ENCODE measurements around the gene MICALL1. TPM values are rescaled to one million over a fixed set of nuclear protein-coding genes. Genes with fewer than 3 reads are reported as not detected.

Gene MICALL1
- total and polyA plus RNA-seq, 2 of the 13 experiments (the other 11 are each of a cell fraction or from before 2014, with no cell fraction given) = 7.6 to 10.6 TPM

DNA sequence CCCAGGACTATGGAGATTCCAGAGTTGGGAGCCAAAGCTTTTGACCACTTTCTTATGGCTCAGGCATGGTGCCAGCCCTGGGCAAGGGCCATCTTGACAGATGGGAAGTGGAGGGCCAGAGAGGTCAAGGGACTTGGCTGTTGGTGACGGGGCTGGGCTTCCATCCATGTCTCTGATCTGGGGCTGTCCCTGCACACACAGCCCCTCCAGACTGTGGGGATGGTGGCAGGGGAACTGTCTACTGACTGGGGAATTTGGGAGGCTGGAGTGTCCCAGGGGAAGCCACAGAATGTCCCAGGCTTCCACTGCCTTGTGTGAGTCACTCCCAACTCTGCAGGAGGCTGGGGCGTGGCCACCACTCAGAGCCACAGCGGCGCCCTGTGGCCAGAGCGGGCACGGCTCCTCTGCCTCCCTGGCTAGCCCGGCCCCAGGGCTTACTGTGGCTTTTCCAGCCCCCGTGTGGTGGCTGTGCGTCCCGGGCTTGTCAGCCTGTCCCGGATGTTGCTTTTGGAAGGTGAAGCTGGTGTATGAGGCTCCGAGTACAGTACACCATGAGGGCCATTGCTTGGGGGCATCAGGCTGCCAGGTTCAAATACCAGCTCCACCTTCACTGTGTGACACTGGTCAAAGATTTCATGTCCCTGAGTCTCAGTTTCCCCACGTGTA is 27.7 kb downstream of the MICALL1 start (continued):
- TF ChIP-seq, protein P1, sequence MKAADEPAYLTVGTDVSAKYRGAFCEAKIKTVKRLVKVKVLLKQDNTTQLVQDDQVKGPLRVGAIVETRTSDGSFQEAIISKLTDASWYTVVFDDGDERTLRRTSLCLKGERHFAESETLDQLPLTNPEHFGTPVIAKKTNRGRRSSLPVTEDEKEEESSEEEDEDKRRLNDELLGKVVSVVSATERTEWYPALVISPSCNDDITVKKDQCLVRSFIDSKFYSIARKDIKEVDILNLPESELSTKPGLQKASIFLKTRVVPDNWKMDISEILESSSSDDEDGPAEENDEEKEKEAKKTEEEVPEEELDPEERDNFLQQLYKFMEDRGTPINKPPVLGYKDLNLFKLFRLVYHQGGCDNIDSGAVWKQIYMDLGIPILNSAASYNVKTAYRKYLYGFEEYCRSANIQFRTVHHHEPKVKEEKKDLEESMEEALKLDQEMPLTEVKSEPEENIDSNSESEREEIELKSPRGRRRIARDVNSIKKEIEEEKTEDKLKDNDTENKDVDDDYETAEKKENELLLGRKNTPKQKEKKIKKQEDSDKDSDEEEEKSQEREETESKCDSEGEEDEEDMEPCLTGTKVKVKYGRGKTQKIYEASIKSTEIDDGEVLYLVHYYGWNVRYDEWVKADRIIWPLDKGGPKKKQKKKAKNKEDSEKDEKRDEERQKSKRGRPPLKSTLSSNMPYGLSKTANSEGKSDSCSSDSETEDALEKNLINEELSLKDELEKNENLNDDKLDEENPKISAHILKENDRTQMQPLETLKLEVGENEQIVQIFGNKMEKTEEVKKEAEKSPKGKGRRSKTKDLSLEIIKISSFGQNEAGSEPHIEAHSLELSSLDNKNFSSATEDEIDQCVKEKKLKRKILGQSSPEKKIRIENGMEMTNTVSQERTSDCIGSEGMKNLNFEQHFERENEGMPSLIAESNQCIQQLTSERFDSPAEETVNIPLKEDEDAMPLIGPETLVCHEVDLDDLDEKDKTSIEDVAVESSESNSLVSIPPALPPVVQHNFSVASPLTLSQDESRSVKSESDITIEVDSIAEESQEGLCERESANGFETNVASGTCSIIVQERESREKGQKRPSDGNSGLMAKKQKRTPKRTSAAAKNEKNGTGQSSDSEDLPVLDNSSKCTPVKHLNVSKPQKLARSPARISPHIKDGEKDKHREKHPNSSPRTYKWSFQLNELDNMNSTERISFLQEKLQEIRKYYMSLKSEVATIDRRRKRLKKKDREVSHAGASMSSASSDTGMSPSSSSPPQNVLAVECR (CRISPR knock-in tag; IDR thresholded peaks at IDR 0.05; ENCODE audit: borderline replicate concordance) = peak; percentile 79
- TF ChIP-seq ZNF557 (CRISPR knock-in tag; IDR thresholded peaks at IDR 0.05) = no peak
- no peak for TF ChIP-seq EED (CRISPR knock-in tag; IDR thresholded peaks at IDR 0.05)
- TF ChIP-seq NBN (conservative IDR thresholded peaks at IDR 0.05) = no peak
- TF ChIP-seq ZNF766 (CRISPR knock-in tag; IDR thresholded peaks at IDR 0.05; ENCODE audit: borderline replicate concordance) = no peak; the same call in 1 of the 2 replicates
- no peak for TF ChIP-seq ZNF567 (CRISPR knock-in tag; IDR thresholded peaks at IDR 0.05; ENCODE audit: borderline replicate concordance)
- TF ChIP-seq, protein P2, sequence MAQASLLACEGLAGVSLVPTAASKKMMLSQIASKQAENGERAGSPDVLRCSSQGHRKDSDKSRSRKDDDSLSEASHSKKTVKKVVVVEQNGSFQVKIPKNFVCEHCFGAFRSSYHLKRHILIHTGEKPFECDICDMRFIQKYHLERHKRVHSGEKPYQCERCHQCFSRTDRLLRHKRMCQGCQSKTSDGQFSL (CRISPR knock-in tag; IDR thresholded peaks at IDR 0.05) = 0 out of 2 replicates have a peak, but pooled peaks have one; percentile 50
- no peak for TF ChIP-seq ATF7 (IDR thresholded peaks at IDR 0.05)
- TF ChIP-seq ATF7 (CRISPR knock-in tag; IDR thresholded peaks at IDR 0.05) = no peak
- no peak for TF ChIP-seq ZNF589 (CRISPR knock-in tag; conservative IDR thresholded peaks at IDR 0.05)
- TF ChIP-seq POLR2AphosphoS2 (IDR thresholded peaks at IDR 0.05; ENCODE audit: low read depth, low read length) = no peak
- TF ChIP-seq TCF12 (IDR thresholded peaks at IDR 0.05) = no peak
- TF ChIP-seq TCF12 (CRISPR knock-in tag; IDR thresholded peaks at IDR 0.05) = peak; percentile 29; the same call in 1 of the 2 replicates
- no peak for TF ChIP-seq JUNB (CRISPR knock-in tag; IDR thresholded peaks at IDR 0.05; ENCODE audit: borderline replicate concordance)
- TF ChIP-seq, protein P3, sequence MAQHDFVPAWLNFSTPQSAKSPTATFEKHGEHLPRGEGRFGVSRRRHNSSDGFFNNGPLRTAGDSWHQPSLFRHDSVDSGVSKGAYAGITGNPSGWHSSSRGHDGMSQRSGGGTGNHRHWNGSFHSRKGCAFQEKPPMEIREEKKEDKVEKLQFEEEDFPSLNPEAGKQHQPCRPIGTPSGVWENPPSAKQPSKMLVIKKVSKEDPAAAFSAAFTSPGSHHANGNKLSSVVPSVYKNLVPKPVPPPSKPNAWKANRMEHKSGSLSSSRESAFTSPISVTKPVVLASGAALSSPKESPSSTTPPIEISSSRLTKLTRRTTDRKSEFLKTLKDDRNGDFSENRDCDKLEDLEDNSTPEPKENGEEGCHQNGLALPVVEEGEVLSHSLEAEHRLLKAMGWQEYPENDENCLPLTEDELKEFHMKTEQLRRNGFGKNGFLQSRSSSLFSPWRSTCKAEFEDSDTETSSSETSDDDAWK (CRISPR knock-in tag; IDR thresholded peaks at IDR 0.05) = no peak
- no peak for TF ChIP-seq ZNF552 (CRISPR knock-in tag; IDR thresholded peaks at IDR 0.05; ENCODE audit: borderline replicate concordance)
- TF ChIP-seq CHD2 (IDR thresholded peaks at IDR 0.05; ENCODE audit: low read depth, low read length) = no peak
- TF ChIP-seq BRD4 (CRISPR knock-in tag; IDR thresholded peaks at IDR 0.05) = no peak
- no peak for TF ChIP-seq SMARCE1 (IDR thresholded peaks at IDR 0.05; ENCODE audit: borderline replicate concordance)
- TF ChIP-seq, protein P4, sequence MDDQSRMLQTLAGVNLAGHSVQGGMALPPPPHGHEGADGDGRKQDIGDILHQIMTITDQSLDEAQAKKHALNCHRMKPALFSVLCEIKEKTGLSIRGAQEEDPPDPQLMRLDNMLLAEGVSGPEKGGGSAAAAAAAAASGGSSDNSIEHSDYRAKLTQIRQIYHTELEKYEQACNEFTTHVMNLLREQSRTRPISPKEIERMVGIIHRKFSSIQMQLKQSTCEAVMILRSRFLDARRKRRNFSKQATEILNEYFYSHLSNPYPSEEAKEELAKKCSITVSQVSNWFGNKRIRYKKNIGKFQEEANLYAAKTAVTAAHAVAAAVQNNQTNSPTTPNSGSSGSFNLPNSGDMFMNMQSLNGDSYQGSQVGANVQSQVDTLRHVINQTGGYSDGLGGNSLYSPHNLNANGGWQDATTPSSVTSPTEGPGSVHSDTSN (CRISPR knock-in tag; IDR thresholded peaks at IDR 0.05; ENCODE audit: borderline replicate concordance) = no peak
- no peak for TF ChIP-seq PAF1 (CRISPR knock-in tag; IDR thresholded peaks at IDR 0.05)
